GM18517 (cell line): ENCODE results near the gene JMJD8.
"Not testable (repeated sequence)": the region's sequence is repeated elsewhere in the genome, so short reads cannot be mapped to it uniquely, and the experiment has no call there.

Experiments
- ATAC-seq: cut with Tn5 transposase; IDR thresholded peaks from one replicate; pipeline ENCODE4 v1.9.1; 2021; ENCODE audit warnings: mild to moderate bottlenecking, moderate library complexity; ENCODE audit not compliant: unreplicated experiment

The JMJD8 gene

GRCh38 chr16:693766-694165 lies 9.6 kb upstream of the JMJD8 start:
- ATAC-seq, result no peak

- ATAC-seq, result no peak
Observed at GRCh38 chr16:693364-693763, 9.2 kb upstream of the JMJD8 start.

GRCh38 chr16:692356-693108 lies 8.4 kb upstream of the JMJD8 start:
- no peak for ATAC-seq

- not testable (repeated sequence) for ATAC-seq
Observed at GRCh38 chr16:691242-691641, 7.1 kb upstream of the JMJD8 start.

- no peak for ATAC-seq
Observed at GRCh38 chr16:689175-689897, 5.2 kb upstream of the JMJD8 start.

GRCh38 chr16:687499-687898 lies 3.4 kb upstream of the JMJD8 start:
- ATAC-seq, result no peak

- no peak for ATAC-seq
Observed at GRCh38 chr16:686459-687260, 2.5 kb upstream of the JMJD8 start.

- ATAC-seq, result no peak
Observed at GRCh38 chr16:685967-686366, 1.8 kb upstream of the JMJD8 start.

- ATAC-seq, result no peak
Observed at GRCh38 chr16:684961-685696, 995 bp upstream of the JMJD8 start.

GRCh38 chr16:683396-684070 lies 601 bp downstream of the JMJD8 start:
- ATAC-seq, result no peak

GRCh38 chr16:682493-683395 lies 1.4 kb downstream of the JMJD8 start:
- ATAC-seq, result no peak

GRCh38 chr16:681746-682427 lies 2.2 kb downstream of the JMJD8 start:
- ATAC-seq, result no peak

- no peak for ATAC-seq
Observed at GRCh38 chr16:680967-681745, 3.0 kb downstream of the JMJD8 start.

- no peak for ATAC-seq
Observed at GRCh38 chr16:680625-680945, 3.5 kb downstream of the JMJD8 start.

GRCh38 chr16:679814-680624 lies 4.1 kb downstream of the JMJD8 start, which contains the start of gene STUB1:
Gene STUB1 (plus strand): TSS chr16:680410. CDS start chr16:680526, 116 bp downstream.
- peak; percentile 39 for ATAC-seq

GRCh38 chr16:678858-679813 lies 5.0 kb downstream of the JMJD8 start:
- ATAC-seq, result no peak
